ENCODE measurements around the gene TOR2A. TPM values are rescaled to one million over a fixed set of nuclear protein-coding genes. Genes with fewer than 3 reads are reported as not detected.
A peak's percentile ranks its signal among the peaks of the same experiment; 100 is the strongest.

TOR2A gene
- polyA plus RNA-seq, 1 experiment: 4.9 TPM

GRCh38 chr9:127738666-127739065 is 3.6 kb upstream of the TOR2A start:
- ChIA-PET CTCF (no interaction called here), POLR2A (no interaction called here)
- Histone ChIP-seq H3K9me3 (ENCODE audit: control insufficient read depth, insufficient read depth, low read length) (no peaks in the 10 kb centered on the region; the same call in 1 of the 2 replicates), H3K4me3 (ENCODE audit: low read depth, low read length) (no peak overlapping the region), H3K27ac (ENCODE audit: low read depth, low read length) (no peak overlapping the region), H3K27me3 (ENCODE audit: control insufficient read depth, insufficient read depth, low read length) (no peaks in the 10 kb centered on the region)
- TF ChIP-seq CTCF (IDR thresholded peaks at IDR 0.05; ENCODE audit: low read depth, low read length): no peak
- no peak for DNase-seq (ENCODE audit: low read depth, low spot score)

GRCh38 chr9:127735530-127736185 is 564 bp upstream of the TOR2A start:
- no peak overlapping the region for H3K4me3 ChIP-seq (ENCODE audit: low read depth, low read length)
- no peak for DNase-seq (ENCODE audit: low read depth, low spot score)
- no peaks in the 10 kb centered on the region for H3K9me3 ChIP-seq (ENCODE audit: control insufficient read depth, insufficient read depth, low read length)
- no peak overlapping the region for H3K27ac ChIP-seq (ENCODE audit: low read depth, low read length)
- CTCF ChIA-PET: interaction anchor here (0.6 to 2.4 kb wide), 25 partner anchors 12 to 272 kb away, joined by 3 to 62 read pairs (median 6); partner anchors contain the start of genes SH2D3C and ST6GALNAC4
- POLR2A ChIA-PET: interaction anchor here (1.4 to 1.5 kb wide), 3 partner anchors 20 to 146 kb away, joined by 4 to 9 read pairs (median 5); partner anchors contain the start of genes CDK9, PTRH1 and TTC16
- TF ChIP-seq CTCF (IDR thresholded peaks at IDR 0.05; ENCODE audit: low read depth, low read length): no peak
- H3K27me3 ChIP-seq (ENCODE audit: control insufficient read depth, insufficient read depth, low read length): no peaks in the 10 kb centered on the region

- TF ChIP-seq CTCF (IDR thresholded peaks at IDR 0.05; ENCODE audit: low read depth, low read length): no peak; the same call in 1 of the 2 replicates
- no peaks in the 10 kb centered on the region; the same call in 1 of the 2 replicates for H3K9me3 ChIP-seq (ENCODE audit: control insufficient read depth, insufficient read depth, low read length)
- H3K4me3 ChIP-seq (ENCODE audit: low read depth, low read length): peak overlapping the region; percentile 72
- DNase-seq (ENCODE audit: low read depth, low spot score): no peak
- H3K27ac ChIP-seq (ENCODE audit: low read depth, low read length): peak overlapping the region; percentile 21
- ChIA-PET CTCF (interaction anchor here (0.7 to 2.4 kb wide), 62 partner anchors 9 to 278 kb away, joined by 3 to 62 read pairs (median 5); partner anchors contain the start of genes ENG, PTRH1, SH2D3C and ST6GALNAC4), POLR2A (interaction anchor here (0.5 to 1.5 kb wide), 12 partner anchors 11 to 376 kb away, joined by 3 to 9 read pairs (median 4); partner anchors contain the start of genes CDK9, PTRH1, ST6GALNAC4 and STXBP1)
- no peaks in the 10 kb centered on the region for H3K27me3 ChIP-seq (ENCODE audit: control insufficient read depth, insufficient read depth, low read length)
Observed at GRCh38 chr9:127734247-127734746, 797 bp downstream of the TOR2A start.

GRCh38 chr9:127733614-127734013 is 1.5 kb downstream of the TOR2A start:
- ChIA-PET CTCF (interaction anchor here (0.8 to 1.7 kb wide), 4 partner anchors 9 to 213 kb away, joined by 4 to 21 read pairs (median 9); partner anchors contain the start of genes PTRH1 and TTC16), POLR2A (no interaction called here)
- DNase-seq (ENCODE audit: low read depth, low spot score): no peak
- no peak for TF ChIP-seq CTCF (IDR thresholded peaks at IDR 0.05; ENCODE audit: low read depth, low read length)
- no peaks in the 10 kb centered on the region for H3K27me3 ChIP-seq (ENCODE audit: control insufficient read depth, insufficient read depth, low read length)
- no peak overlapping the region for H3K27ac ChIP-seq (ENCODE audit: low read depth, low read length)
- H3K4me3 ChIP-seq (ENCODE audit: low read depth, low read length): no peak overlapping the region
- no peaks in the 10 kb centered on the region; the same call in 1 of the 2 replicates for H3K9me3 ChIP-seq (ENCODE audit: control insufficient read depth, insufficient read depth, low read length)

GRCh38 chr9:127732444-127732843 is 2.6 kb downstream of the TOR2A start:
- ChIA-PET CTCF (interaction anchor here (0.8 kb wide), 1 partner anchor 143 kb away, joined by 4 read pairs; no protein-coding TSS in a partner anchor), POLR2A (no interaction called here)
- DNase-seq (ENCODE audit: low read depth, low spot score): no peak

More at GRCh38 chr9:127732444-127732843, 2.6 kb downstream of the TOR2A start:
- Histone ChIP-seq H3K4me3 (ENCODE audit: low read depth, low read length) (no peak overlapping the region), H3K27ac (ENCODE audit: low read depth, low read length) (no peak overlapping the region), H3K27me3 (ENCODE audit: control insufficient read depth, insufficient read depth, low read length) (no peaks in the 10 kb centered on the region), H3K9me3 (ENCODE audit: control insufficient read depth, insufficient read depth, low read length) (no peaks in the 10 kb centered on the region; the same call in 1 of the 2 replicates)
- no peak for TF ChIP-seq CTCF (IDR thresholded peaks at IDR 0.05; ENCODE audit: low read depth, low read length)

Data from AG04450 (cell line).